OCI-LY1 (cell line): Measurements from ENCODE around the gene ZNF710.

Source experiments
- H2AFZ ChIP-seq: fragments of 200-600 bp; sonication (generic), shearing (Covaris generic); 2 replicates; pipeline ENCODE4 v1.6.0; 2014; ENCODE audit warnings: antibody characterized with exemption, mild to moderate bottlenecking, low read length
- H3F3A ChIP-seq: fragments of 200-600 bp; sonication (generic), shearing (Covaris generic); 2 replicates; pipeline ENCODE4 v1.6.0; 2014; ENCODE audit warnings: mild to moderate bottlenecking, antibody characterized with exemption, low read length, moderate library complexity; ENCODE audit not compliant: insufficient read depth
- H3K27ac ChIP-seq: fragments of 200-600 bp; sonication (generic); 2 replicates; pipeline ENCODE4 v1.5.1; 2014; ENCODE audit warnings: low read length, mixed run types, mild to moderate bottlenecking, low read depth; ENCODE audit not compliant: poor library complexity, severe bottlenecking
- H3K27me3 ChIP-seq: fragments of 200-600 bp; sonication (generic); 2 replicates; pipeline ENCODE4 v1.6.0; 2014; ENCODE audit warnings: antibody characterized with exemption, mild to moderate bottlenecking, low read length, moderate library complexity; ENCODE audit not compliant: insufficient read depth
- H3K36me3 ChIP-seq: fragments of 200-600 bp; sonication (generic); 2 replicates; pipeline ENCODE4 v1.6.1; 2014; ENCODE audit warnings: mild to moderate bottlenecking, antibody characterized with exemption, low read length, moderate library complexity, mixed read lengths; ENCODE audit not compliant: insufficient read depth
- H3K4me1 ChIP-seq: fragments of 200-600 bp; sonication (generic); 2 replicates; pipeline ENCODE4 v1.5.1; 2014; ENCODE audit warnings: mild to moderate bottlenecking, low read length, moderate library complexity; ENCODE audit not compliant: insufficient read depth, severe bottlenecking
- H3K4me2 ChIP-seq: fragments of 200-600 bp; sonication (generic), shearing (Covaris generic); 2 replicates; pipeline ENCODE4 v1.6.1; 2014; ENCODE audit warnings: low read length
- H3K4me3 ChIP-seq: fragments of 200-600 bp; sonication (generic); 2 replicates; pipeline ENCODE4 v1.5.1; 2014; ENCODE audit warnings: low read length, low read depth, mild to moderate bottlenecking, mixed read lengths; ENCODE audit not compliant: poor library complexity, severe bottlenecking
- H3K79me2 ChIP-seq: fragments of 200-600 bp; shearing (Covaris generic); 2 replicates; pipeline ENCODE4 v1.6.1; 2016; ENCODE audit warnings: mixed run types, low read length, mixed read lengths; ENCODE audit not compliant: insufficient read depth
- H3K9ac ChIP-seq: fragments of 200-600 bp; sonication (generic), shearing (Covaris generic); 2 replicates; pipeline ENCODE4 v1.6.1; 2014; ENCODE audit warnings: mild to moderate bottlenecking, low read length, mixed read lengths
- H3K9me2 ChIP-seq: fragments of 200-600 bp; sonication (generic), shearing (Covaris generic); 2 replicates; pipeline ENCODE4 v1.6.1; 2014; ENCODE audit warnings: low read depth, mild to moderate bottlenecking, low read length, mixed read lengths
- H3K9me3 ChIP-seq: fragments of 200-600 bp; shearing (Covaris generic); 2 replicates; pipeline ENCODE4 v1.6.1; 2014; ENCODE audit warnings: low read length, mixed read lengths
- H4K20me1 ChIP-seq: fragments of 200-600 bp; sonication (generic), shearing (Covaris generic); 2 replicates; pipeline ENCODE4 v1.6.0; 2016; ENCODE audit warnings: mild to moderate bottlenecking, low read length; ENCODE audit not compliant: insufficient read depth
- EZH2 ChIP-seq: fragments of 200-600 bp; sonication (generic), shearing (Covaris generic); IDR thresholded peaks from 2 replicates; pipeline ENCODE4 v1.8.0; 2017; ENCODE audit warnings: borderline replicate concordance, mixed run types, mild to moderate bottlenecking, antibody characterized with exemption, low read length, moderate library complexity, mixed read lengths
- TF ChIP-seq, protein P1 (sequence below): fragments of 200-600 bp; sonication (generic), shearing (Covaris generic); IDR thresholded peaks from 2 replicates; pipeline ENCODE4 v1.5.1; 2017; ENCODE audit warnings: mild to moderate bottlenecking, antibody characterized with exemption, low read length, moderate library complexity, mixed read lengths

The ZNF710 gene

DNA sequence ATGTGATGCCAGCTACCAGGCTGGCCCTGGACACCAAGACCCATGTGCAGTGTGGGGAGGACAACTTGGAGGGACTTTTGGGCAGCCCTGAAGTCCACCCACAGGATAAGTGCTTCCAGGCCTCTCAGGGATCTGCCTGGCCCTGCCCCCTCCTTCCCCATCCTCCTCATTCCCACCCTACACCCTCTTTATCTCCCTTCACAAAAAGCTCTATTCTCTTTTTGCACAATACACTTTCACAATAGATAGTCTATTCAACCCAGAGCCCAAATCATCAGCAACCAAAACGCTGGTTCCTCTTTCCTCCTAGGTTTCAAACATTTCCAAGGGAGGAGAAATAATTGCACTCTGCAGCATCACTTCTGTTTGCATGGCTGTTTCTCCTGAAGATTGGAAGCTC is 7.8 kb upstream of the ZNF710 start:
- Histone ChIP-seq H3K27me3 (no peaks in the 10 kb centered on the region), H3K4me2 (no peak overlapping the region), H2AFZ (no peak overlapping the region), H3K4me3 (no peak overlapping the region), H3K9me3 (no peaks in the 10 kb centered on the region), H3K36me3 (no peaks in the 10 kb centered on the region), H4K20me1 (no peaks in the 10 kb centered on the region), H3K79me2 (no peaks in the 10 kb centered on the region), H3F3A (no peaks in the 10 kb centered on the region), H3K9ac (no peak overlapping the region), H3K9me2 (no peaks in the 10 kb centered on the region), H3K4me1 (no peaks in the 10 kb centered on the region), H3K27ac (no peak overlapping the region)
- TF ChIP-seq EZH2, result no peak
- TF ChIP-seq, protein P1, sequence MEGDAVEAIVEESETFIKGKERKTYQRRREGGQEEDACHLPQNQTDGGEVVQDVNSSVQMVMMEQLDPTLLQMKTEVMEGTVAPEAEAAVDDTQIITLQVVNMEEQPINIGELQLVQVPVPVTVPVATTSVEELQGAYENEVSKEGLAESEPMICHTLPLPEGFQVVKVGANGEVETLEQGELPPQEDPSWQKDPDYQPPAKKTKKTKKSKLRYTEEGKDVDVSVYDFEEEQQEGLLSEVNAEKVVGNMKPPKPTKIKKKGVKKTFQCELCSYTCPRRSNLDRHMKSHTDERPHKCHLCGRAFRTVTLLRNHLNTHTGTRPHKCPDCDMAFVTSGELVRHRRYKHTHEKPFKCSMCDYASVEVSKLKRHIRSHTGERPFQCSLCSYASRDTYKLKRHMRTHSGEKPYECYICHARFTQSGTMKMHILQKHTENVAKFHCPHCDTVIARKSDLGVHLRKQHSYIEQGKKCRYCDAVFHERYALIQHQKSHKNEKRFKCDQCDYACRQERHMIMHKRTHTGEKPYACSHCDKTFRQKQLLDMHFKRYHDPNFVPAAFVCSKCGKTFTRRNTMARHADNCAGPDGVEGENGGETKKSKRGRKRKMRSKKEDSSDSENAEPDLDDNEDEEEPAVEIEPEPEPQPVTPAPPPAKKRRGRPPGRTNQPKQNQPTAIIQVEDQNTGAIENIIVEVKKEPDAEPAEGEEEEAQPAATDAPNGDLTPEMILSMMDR, result no peak

DNA sequence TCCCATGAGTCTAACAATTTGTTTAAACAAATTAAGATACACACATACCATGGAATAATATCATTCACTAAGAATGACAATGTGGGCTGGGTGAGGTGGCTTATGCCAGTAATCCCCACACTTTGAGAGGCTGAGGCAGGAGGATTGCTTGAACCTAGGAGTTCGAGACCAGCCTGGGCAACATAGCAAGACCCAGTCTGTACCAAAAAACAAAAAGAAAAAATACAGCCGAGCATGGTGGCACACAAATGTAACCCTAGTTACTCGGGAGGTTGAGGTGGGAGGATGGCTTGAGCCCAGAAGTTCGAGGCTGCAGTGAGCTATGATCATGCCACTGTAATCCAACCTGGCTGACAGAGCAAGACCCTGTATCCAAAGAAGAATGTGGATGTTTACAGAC is 4.0 kb upstream of the ZNF710 start:
- Histone ChIP-seq H3F3A (no peaks in the 10 kb centered on the region), H3K36me3 (no peaks in the 10 kb centered on the region), H3K4me2 (no peak overlapping the region), H3K79me2 (no peaks in the 10 kb centered on the region), H4K20me1 (no peaks in the 10 kb centered on the region), H3K27ac (no peak overlapping the region), H3K9me3 (no peaks in the 10 kb centered on the region), H3K9ac (no peak overlapping the region), H2AFZ (no peak overlapping the region), H3K4me3 (no peak overlapping the region), H3K27me3 (no peaks in the 10 kb centered on the region), H3K9me2 (no peaks in the 10 kb centered on the region), H3K4me1 (peaks cover 14% of the 10 kb centered on the region)
- TF ChIP-seq EZH2, result no peak
- TF ChIP-seq, protein P1, result no peak

GRCh38 chr15:89998141-89998661 is 2.9 kb upstream of the ZNF710 start:
- Histone ChIP-seq H3K4me3 (no peak overlapping the region), H3K9me2 (no peaks in the 10 kb centered on the region), H3F3A (no peaks in the 10 kb centered on the region), H3K4me2 (no peak overlapping the region), H3K79me2 (0 out of 2 replicates have a peak, but pooled peaks cover 3% of the 10 kb centered on the region), H3K27me3 (no peaks in the 10 kb centered on the region), H3K9me3 (no peaks in the 10 kb centered on the region), H3K27ac (no peak overlapping the region), H3K4me1 (peaks cover 23% of the 10 kb centered on the region), H2AFZ (no peak overlapping the region), H3K9ac (no peak overlapping the region), H3K36me3 (0 out of 2 replicates have a peak, but pooled peaks cover 1% of the 10 kb centered on the region), H4K20me1 (no peaks in the 10 kb centered on the region)
- TF ChIP-seq EZH2, result no peak
- TF ChIP-seq, protein P1, result no peak
